Heart left ventricle (tissue), 16 donors: ENCODE results near the gene LRRC3B. TPM values are rescaled to one million over a fixed set of nuclear protein-coding genes. Genes with fewer than 3 reads are reported as not detected.

Source experiments
- ATAC-seq, 4 donors: fragments of 200-7000 bp; cut with Tn5 transposase; one replicate each; pipeline ENCODE4 v1.9.1; 2020 to 2022; ENCODE audit warnings: moderate library complexity in 4 of 4, mild to moderate bottlenecking in 3 of 4, moderate number of reproducible peaks in 1 of 4
- DNase-seq, 5 donors: peaks; one replicate each; pipeline ENCODE4 v3.0.0-alpha.2; 2020
- H3K27ac ChIP-seq, 12 donors: fragments of 200-600 bp; sonication (generic) in 4 of 12; one replicate each; pipeline versions ENCODE4 v1.5.0 to v1.8.0; 2016 to 2022; ENCODE audit warnings: mild to moderate bottlenecking in 2 of 12
- H3K27me3 ChIP-seq, 9 donors: fragments of 200-600 bp; sonication (generic) in 2 of 9; one replicate each; pipeline versions ENCODE4 v1.5.1 to v1.8.0; 2016 to 2022; ENCODE audit warnings: mild to moderate bottlenecking in 3 of 9
- H3K36me3 ChIP-seq, 9 donors: fragments of 200-600 bp; sonication (generic) in 2 of 9; one replicate each; pipeline versions ENCODE4 v1.5.0 to v1.8.0; 2018 to 2022; ENCODE audit warnings: mild to moderate bottlenecking in 2 of 9
- H3K4me1 ChIP-seq, 12 donors: fragments of 200-600 bp; sonication (generic) in 4 of 12; one replicate each; pipeline versions ENCODE4 v1.5.0 to v1.8.0; 2016 to 2022; ENCODE audit warnings: mild to moderate bottlenecking in 3 of 12
- H3K4me3 ChIP-seq, 12 donors: fragments of 200-600 bp; sonication (generic) in 4 of 12; one replicate each; pipeline versions ENCODE4 v1.5.0 to v1.8.0; 2017 to 2022; ENCODE audit warnings: mild to moderate bottlenecking in 9 of 12, moderate library complexity in 4 of 12
- H3K9me3 ChIP-seq, 12 donors: fragments of 200-600 bp; sonication (generic) in 4 of 12; one replicate each; pipeline versions ENCODE4 v1.5.0 to v1.8.0; 2016 to 2022; ENCODE audit warnings: mild to moderate bottlenecking in 1 of 12
- POLR2A ChIP-seq, 2 donors: fragments of 450-650 bp; IDR thresholded peaks; one replicate each; pipeline ENCODE4 v1.6.1; 2017; ENCODE audit warnings: antibody characterized with exemption in 2 of 2, mild to moderate bottlenecking in 2 of 2, moderate library complexity in 2 of 2
- WGBS, 4 donors: extraction: QIAGEN DNeasy Blood & Tissue Kit in 2 of 4; methylation state at CpG; one replicate each; pipeline versions ENCODE4 v1.1.5 to v1.1.7; 2013 to 2018; 5-methylcytosine and 5-hydroxymethylcytosine counted together
- intact Hi-C, 10 donors: fragments of 100-400 bp; cut with DNase I; formaldehyde crosslinking; loops; one replicate each; pipeline versions ENCODE4 v1.11.1 to v1.14.2; 2022
- polyA plus RNA-seq, 2 donors: library from polyadenylated mRNA; stranded (reverse); fragments of 200-250 nt; gene quantifications; one replicate each; pipeline ENCODE4 v1.2.3, GENCODE V29; 2013
- total RNA-seq, 9 donors: library from RNA; depleted of rRNA in 2 of 9; stranded (reverse); fragments of >200 nt in 2 of 9; fragmentation: NEBNext Ultra II Directional in 3 of 9; extraction: Animal tissue kit (Norgen Biotek cat#: 25700) in 3 of 9; gene quantifications; one replicate each; pipeline versions ENCODE4 v1.1.0 to v1.2.4, GENCODE V29; 2016 to 2023
- TF ChIP-seq, protein P1 (sequence below), 12 donors: fragments of 200-600 bp; sonication (generic) in 4 of 12; IDR thresholded peaks; one replicate each; pipeline versions ENCODE4 v1.5.0 to v1.8.0; 2018 to 2022; ENCODE audit warnings: antibody characterized with exemption in 12 of 12, mild to moderate bottlenecking in 5 of 12
- donor health status: ischemic (EF 13 %, LVEDD 7.1; RV severe dilation, severe dysfunction).
- donor health status: healthy with polysubstance abuse.
- donor health status: DM: no; HTN: yes; CAD: no.
- donor health status: DM: no; HTN: no; CAD: no.
- donor health status: ischemic (EF 25% LVEDD 6.9; RV normal size, moderate dysfunction).
- donor health status: ischemic (EF 25% LVEDD 5.7; RV mildly dilated, moderate dysfunction).
- donor health status: healthy.
- donor health status: DM: yes; HTN: yes; CAD: no.
- donor health status: ischemic (EF 35%, LVEDD 5.7; RV mildly dilated, moderate dysfunction).
- donor health status: nonischemic (EF 11% LVEDD 7.7; RV severe dilation, severe dysfunction).
- donor health status: DM: yes; HTN: yes; CAD: no.
- donor health status: PGD.
- donor health status: ischemic (EF 29% LVEDD 5.4; RV normal size, mild dysfunction).
- donor health status: nonischemic (EF 23%, LVEDD 6.1; RV moderate dilation, normal function).

LRRC3B gene
- total and polyA plus RNA-seq, 11 donors: 0.04 to 0.32 (median 0.22) TPM; not detected in 4

DNA sequence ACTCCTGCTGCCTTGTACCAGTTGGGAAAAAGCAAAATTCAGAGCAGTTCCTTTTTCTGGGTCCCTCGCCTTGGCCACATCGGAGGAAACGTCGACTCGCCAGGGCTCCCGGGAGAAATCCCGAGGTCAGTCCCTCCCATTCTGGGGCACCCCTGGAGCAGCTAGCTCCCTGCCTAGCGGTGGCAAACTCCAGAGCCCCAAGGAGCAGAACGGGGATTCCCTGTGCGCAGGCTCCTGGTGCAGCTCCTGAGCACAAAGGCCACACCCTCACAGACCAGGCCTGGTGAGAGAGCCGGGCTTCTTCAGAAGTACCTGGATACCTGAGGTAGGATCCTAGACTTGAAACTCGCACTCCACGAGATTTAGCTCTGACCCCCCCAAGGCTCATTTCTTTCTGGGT lies 2.6 kb downstream of the LRRC3B start:
- H3K36me3 ChIP-seq: no peaks in the 10 kb centered on the region
- H3K4me1 ChIP-seq: peaks cover 0 to 24% (median 8%) of the 10 kb centered on the region in 12 donors
- no peak overlapping the region for H3K4me3 ChIP-seq
- DNase-seq: no peak
- no peaks in the 10 kb centered on the region for H3K9me3 ChIP-seq
- ATAC-seq: no peak
- no peak overlapping the region for H3K27ac ChIP-seq
- intact Hi-C loops: no loop called here
- TF ChIP-seq POLR2A (IDR thresholded peaks at IDR 0.05): no peak
- TF ChIP-seq, protein P1, sequence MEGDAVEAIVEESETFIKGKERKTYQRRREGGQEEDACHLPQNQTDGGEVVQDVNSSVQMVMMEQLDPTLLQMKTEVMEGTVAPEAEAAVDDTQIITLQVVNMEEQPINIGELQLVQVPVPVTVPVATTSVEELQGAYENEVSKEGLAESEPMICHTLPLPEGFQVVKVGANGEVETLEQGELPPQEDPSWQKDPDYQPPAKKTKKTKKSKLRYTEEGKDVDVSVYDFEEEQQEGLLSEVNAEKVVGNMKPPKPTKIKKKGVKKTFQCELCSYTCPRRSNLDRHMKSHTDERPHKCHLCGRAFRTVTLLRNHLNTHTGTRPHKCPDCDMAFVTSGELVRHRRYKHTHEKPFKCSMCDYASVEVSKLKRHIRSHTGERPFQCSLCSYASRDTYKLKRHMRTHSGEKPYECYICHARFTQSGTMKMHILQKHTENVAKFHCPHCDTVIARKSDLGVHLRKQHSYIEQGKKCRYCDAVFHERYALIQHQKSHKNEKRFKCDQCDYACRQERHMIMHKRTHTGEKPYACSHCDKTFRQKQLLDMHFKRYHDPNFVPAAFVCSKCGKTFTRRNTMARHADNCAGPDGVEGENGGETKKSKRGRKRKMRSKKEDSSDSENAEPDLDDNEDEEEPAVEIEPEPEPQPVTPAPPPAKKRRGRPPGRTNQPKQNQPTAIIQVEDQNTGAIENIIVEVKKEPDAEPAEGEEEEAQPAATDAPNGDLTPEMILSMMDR (IDR thresholded peaks at IDR 0.05): no peak
- peaks cover 12 to 45% (median 35%) of the 10 kb centered on the region in 9 donors for H3K27me3 ChIP-seq
- 52 to 56% (median 56%) methylated on average over 10 to 13 of the region's 13 CpGs for WGBS, 4 donors

DNA sequence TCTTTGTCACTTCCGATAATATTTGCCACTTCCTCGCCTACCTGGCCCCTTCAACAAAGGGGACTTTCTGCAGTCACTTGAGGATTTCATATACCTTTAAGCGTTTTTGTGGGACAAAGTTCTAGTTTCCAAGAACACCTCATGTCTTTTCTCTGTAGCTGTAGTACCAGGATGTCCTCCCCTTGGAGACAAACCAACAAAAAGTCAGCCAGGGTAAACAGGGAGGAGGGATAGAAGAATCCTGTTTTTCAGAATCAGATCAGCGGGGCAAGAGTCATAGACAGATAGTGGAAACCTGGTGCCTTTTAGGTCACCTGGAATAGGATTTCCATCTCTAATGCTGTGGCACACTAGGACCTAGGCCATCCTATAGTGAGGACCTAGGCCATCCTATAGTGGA lies 4.5 kb downstream of the LRRC3B start:
- 86 to 91% (median 87%) methylated on average over 4 of the region's 4 CpGs for WGBS, 4 donors
- no peak overlapping the region for H3K27ac ChIP-seq
- peaks cover 0 to 21% (median 6%) of the 10 kb centered on the region in 12 donors for H3K4me1 ChIP-seq
- ATAC-seq (no peak), DNase-seq (no peak)
- peaks cover 10 to 27% (median 23%) of the 10 kb centered on the region in 9 donors for H3K27me3 ChIP-seq
- intact Hi-C loops: no loop called here
- H3K4me3 ChIP-seq: no peak overlapping the region
- H3K36me3 ChIP-seq: no peaks in the 10 kb centered on the region
- TF ChIP-seq, protein P1 (IDR thresholded peaks at IDR 0.05): no peak
- no peak for TF ChIP-seq POLR2A (IDR thresholded peaks at IDR 0.05)
- H3K9me3 ChIP-seq: no peaks in the 10 kb centered on the region

DNA sequence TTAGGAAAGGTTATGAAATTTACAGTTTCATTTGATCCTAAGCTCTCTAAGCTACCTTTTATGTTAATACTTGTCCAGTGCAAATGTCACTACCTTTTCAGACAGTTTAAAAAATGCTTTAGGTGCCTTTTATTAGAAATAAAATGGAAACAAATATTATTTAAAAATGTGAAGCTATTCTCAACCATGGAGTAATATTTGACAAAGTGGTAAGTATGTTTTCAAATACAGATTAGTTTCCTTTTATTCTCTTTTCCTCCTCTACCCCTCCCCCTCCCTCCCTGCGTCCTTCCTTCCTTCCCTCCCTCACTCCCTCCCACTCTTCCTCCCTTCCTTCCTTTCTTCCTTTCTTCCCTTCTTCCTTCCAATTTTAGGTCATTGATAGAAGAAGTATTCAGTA lies 6.3 kb downstream of the LRRC3B start:
- Histone ChIP-seq H3K27ac (no peak overlapping the region), H3K9me3 (no peaks in the 10 kb centered on the region), H3K4me1 (peaks cover 0 to 9% (median 0%) of the 10 kb centered on the region in 12 donors), H3K4me3 (no peak overlapping the region), H3K27me3 (peaks cover 5 to 10% (median 8%) of the 10 kb centered on the region in 9 donors), H3K36me3 (no peaks in the 10 kb centered on the region)
- WGBS, 4 donors: 63 to 76% (median 70%) methylated on average over 1 of the region's 1 CpG
- TF ChIP-seq, protein P1 (IDR thresholded peaks at IDR 0.05): no peak
- no peak for TF ChIP-seq POLR2A (IDR thresholded peaks at IDR 0.05)
- ATAC-seq (no peak), DNase-seq (no peak)
- intact Hi-C loops: no loop called here

DNA sequence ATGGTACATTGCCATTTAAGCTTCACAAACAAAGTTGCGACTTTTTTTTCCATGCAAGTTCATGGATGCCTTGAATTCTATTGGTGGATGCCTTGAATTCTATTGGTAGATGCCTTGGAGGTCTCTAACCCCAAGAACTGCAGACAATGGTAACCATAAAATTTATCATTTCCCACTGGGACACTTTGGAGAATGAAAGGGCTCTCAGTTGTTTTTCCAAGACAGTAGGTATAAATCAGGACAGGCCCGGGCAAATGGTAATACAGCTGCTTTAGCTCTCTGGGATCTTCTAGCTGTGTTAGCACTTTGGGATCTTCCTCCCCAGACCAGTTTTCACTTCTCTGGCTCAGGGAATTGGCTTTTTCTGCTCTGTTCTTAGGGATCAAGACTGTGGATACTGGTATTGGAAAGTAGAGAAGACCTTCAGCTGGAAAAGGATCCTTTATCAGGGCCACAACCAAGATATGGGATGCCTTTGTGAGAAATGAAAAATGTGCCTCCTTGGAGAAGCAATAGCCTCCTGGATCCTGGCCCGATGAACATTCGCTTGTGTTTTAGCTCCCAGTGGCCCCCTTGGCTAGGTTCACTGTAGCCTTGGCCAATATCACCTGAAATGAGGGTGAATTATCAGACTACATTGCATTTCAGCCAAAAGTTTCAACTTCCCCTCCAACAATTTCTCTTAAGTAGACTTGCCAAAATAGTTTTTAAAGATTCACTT lies 8.3 kb downstream of the LRRC3B start:
- no peak for DNase-seq
- Histone ChIP-seq H3K4me1 (peaks cover 0 to 9% (median 0%) of the 10 kb centered on the region in 12 donors), H3K9me3 (no peaks in the 10 kb centered on the region), H3K36me3 (no peaks in the 10 kb centered on the region), H3K4me3 (no peak overlapping the region), H3K27ac (no peak overlapping the region), H3K27me3 (no peaks in the 10 kb centered on the region)
- intact Hi-C loops: no loop called here
- TF ChIP-seq, protein P1 (IDR thresholded peaks at IDR 0.05): no peak
- no peak for TF ChIP-seq POLR2A (IDR thresholded peaks at IDR 0.05)
- no peak for ATAC-seq
- 72 to 83% (median 74%) methylated on average over 4 of the region's 4 CpGs for WGBS, 4 donors
